Type B pancreatic cell (in vitro differentiated cells): ENCODE data around the gene LAMTOR2. TPM values are rescaled to one million over a fixed set of nuclear protein-coding genes. Genes with fewer than 3 reads are reported as not detected.

Source experiments
- DNase-seq: peaks from one replicate; pipeline ENCODE4 v3.0.0; 2021; ENCODE audit warnings: mixed read lengths; ENCODE audit not compliant: unreplicated experiment; ENCODE audit errors: extremely low spot score
- H3K27ac Mint-ChIP-seq: 2 replicates; pipeline ENCODE4 v1.8.0; 2021; ENCODE audit warnings: mild to moderate bottlenecking, mixed read lengths
- H3K27me3 Mint-ChIP-seq: 2 replicates; pipeline ENCODE4 v1.8.0; 2021; ENCODE audit warnings: mixed read lengths
- H3K36me3 Mint-ChIP-seq: 2 replicates; pipeline ENCODE4 v1.8.0; 2021; ENCODE audit warnings: mixed read lengths
- H3K4me1 Mint-ChIP-seq: one replicate; pipeline ENCODE4 v1.8.0; 2021; ENCODE audit warnings: mixed read lengths; ENCODE audit not compliant: unreplicated experiment
- H3K4me3 Mint-ChIP-seq: 2 replicates; pipeline ENCODE4 v1.8.0; 2021; ENCODE audit warnings: mild to moderate bottlenecking, mixed read lengths
- H3K9me3 Mint-ChIP-seq: 2 replicates; pipeline ENCODE4 v1.8.0; 2021; ENCODE audit warnings: mixed read lengths
- total RNA-seq: library from RNA; stranded (reverse); gene quantifications from 2 replicates; pipeline ENCODE4 v1.2.1, GENCODE V29; 2021; ENCODE audit warnings: low replicate concordance
- TF ChIP-seq, protein P1 (sequence below): fragments of 200-600 bp; sonication (generic); conservative IDR thresholded peaks from 2 replicates; pipeline ENCODE4 v1.5.0; 2021; ENCODE audit warnings: antibody characterized with exemption, mild to moderate bottlenecking

Gene LAMTOR2
- total RNA-seq, 1 donor from 2014 or later = 60.9 TPM

GRCh38 chr1:156053768-156054499 lies 648 bp upstream of the LAMTOR2 start, which contains the start of gene UBQLN4:
Gene UBQLN4 (minus strand): TSS chr1:156053798. CDS start chr1:156053701, 97 bp downstream.
- H3K36me3 Mint-ChIP-seq = peaks cover 8% of the 10 kb centered on the region
- TF ChIP-seq, protein P1, sequence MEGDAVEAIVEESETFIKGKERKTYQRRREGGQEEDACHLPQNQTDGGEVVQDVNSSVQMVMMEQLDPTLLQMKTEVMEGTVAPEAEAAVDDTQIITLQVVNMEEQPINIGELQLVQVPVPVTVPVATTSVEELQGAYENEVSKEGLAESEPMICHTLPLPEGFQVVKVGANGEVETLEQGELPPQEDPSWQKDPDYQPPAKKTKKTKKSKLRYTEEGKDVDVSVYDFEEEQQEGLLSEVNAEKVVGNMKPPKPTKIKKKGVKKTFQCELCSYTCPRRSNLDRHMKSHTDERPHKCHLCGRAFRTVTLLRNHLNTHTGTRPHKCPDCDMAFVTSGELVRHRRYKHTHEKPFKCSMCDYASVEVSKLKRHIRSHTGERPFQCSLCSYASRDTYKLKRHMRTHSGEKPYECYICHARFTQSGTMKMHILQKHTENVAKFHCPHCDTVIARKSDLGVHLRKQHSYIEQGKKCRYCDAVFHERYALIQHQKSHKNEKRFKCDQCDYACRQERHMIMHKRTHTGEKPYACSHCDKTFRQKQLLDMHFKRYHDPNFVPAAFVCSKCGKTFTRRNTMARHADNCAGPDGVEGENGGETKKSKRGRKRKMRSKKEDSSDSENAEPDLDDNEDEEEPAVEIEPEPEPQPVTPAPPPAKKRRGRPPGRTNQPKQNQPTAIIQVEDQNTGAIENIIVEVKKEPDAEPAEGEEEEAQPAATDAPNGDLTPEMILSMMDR = peak; percentile 65
- peak within 1 kb of the TSS; percentile 99 for H3K27ac Mint-ChIP-seq
- DNase-seq = peak; percentile 92
- peaks cover 21% of the 10 kb centered on the region for H3K4me1 Mint-ChIP-seq
- no peaks in the 10 kb centered on the region for H3K9me3 Mint-ChIP-seq
- no peaks in the 10 kb centered on the region for H3K27me3 Mint-ChIP-seq
- H3K4me3 Mint-ChIP-seq = peak within 1 kb of the TSS; percentile 99

DNA sequence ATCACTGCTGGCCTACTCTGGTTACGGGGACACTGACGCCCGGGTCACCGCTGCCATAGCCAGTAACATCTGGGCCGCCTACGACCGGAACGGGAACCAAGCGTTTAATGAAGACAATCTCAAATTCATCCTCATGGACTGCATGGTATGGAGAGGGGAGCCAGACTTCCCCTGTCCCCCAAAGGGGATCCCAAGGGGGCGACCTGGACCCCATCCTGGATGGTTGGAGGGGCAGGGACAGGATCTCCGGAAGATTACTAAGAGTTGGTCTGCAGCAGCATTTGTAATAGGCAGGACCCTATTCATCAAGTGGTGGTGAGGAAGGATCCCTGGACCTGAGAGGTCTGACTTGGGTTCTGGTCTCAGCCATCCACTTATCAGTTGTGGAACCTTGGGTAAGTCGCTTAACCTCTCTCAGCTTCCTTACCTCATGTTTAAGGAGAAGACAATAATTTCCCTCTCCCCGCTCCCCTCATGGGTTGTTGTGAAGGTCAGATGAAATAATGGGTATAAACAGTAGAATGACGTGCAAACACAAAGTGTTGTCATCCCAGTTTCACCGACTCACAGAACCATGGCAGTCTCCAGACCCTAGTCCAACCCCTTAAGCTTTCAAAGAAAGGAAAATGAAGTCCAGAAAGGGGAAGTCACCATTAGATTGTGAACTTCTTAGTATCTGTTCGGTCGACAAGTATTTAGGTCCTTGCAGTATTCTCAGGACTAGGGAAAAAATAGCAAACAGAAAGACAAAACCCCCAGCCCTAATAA lies 883 bp downstream of the LAMTOR2 start:
- Mint-ChIP-seq H3K27ac (peak overlapping the region; percentile 99), H3K9me3 (no peaks in the 10 kb centered on the region), H3K36me3 (peaks cover 3% of the 10 kb centered on the region), H3K4me1 (peaks cover 21% of the 10 kb centered on the region), H3K4me3 (peak overlapping the region; percentile 95), H3K27me3 (no peaks in the 10 kb centered on the region)
- no peak for DNase-seq
- TF ChIP-seq, protein P1 = no peak

DNA sequence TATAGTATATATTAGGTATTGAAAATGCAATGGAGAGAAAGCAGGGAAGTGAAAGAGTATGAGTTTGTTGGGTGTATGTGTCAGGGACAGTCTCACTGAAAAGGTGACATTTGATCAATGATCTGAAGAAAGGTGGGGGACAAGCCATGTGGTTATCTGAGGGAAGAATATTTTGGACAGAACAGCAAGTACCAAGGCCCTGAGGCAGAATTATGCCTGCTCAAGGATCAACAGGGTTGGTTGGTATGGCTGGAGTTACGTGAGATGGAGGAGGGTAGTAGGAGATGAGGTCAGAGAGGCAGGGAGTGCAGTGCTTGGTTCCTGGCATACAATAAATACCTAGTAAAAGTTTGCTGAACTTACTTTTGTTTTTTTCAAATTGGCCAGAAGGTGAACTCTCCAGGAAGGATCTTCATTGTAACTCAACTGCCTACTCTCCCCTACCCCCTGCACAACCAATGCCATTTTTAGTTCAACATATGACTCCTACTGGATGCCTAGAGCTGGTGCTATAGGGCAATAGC lies 1.8 kb downstream of the LAMTOR2 start:
- Mint-ChIP-seq H3K27ac (peak overlapping the region; percentile 52), H3K4me3 (peak overlapping the region; percentile 61)

DNA sequence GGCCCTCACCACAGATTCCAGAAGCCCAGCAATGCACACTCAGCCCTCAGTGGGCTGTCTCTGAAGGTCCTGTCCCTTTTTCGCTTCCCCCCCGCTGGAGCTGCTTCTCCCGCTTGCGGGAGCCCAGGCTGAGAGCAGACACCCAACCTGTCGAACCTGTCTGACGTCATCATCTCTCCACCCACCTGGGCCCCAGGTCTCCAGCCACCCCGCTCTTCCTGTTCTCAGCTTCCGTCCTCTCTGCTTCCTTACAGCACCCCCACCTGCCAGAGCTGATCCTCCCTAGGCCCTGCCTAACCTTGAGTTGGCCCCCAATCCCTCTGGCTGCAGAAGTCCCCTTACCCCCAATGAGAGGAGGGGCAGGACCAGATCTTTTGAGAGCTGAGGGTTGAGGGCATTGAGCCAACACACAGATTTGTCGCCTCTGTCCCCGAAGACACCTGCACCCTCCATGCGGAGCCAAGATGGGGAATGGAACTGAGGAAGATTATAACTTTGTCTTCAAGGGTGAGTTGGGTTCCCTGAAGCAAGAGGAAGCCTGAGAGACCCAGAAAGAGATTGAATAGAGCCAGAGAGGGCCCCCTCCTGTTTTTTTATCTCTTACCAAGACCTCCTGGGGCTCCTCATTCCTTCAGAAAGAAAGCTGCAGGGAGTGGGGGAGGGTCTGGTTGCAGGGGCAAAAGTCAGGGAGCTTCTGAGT lies 6.5 kb downstream of the LAMTOR2 start, which contains the start of gene RAB25:
Gene RAB25 (plus strand): TSS at position 224 of the 700 bp plus-strand sequence. CDS start 241 bp downstream, at position 465.
- no peaks in the 10 kb centered on the region for H3K9me3 Mint-ChIP-seq
- TF ChIP-seq, protein P1 = no peak
- H3K4me1 Mint-ChIP-seq = peaks cover 24% of the 10 kb centered on the region
- no peaks in the 10 kb centered on the region for H3K27me3 Mint-ChIP-seq
- peak within 1 kb of the TSS; percentile 99 for H3K27ac Mint-ChIP-seq
- peaks cover 3% of the 10 kb centered on the region for H3K36me3 Mint-ChIP-seq
- H3K4me3 Mint-ChIP-seq = peak within 1 kb of the TSS; percentile 95
- DNase-seq = no peak

More for the DNA sequence above, 1.8 kb downstream of the LAMTOR2 start:
- Mint-ChIP-seq H3K9me3 (no peaks in the 10 kb centered on the region), H3K4me1 (peaks cover 24% of the 10 kb centered on the region), H3K27me3 (no peaks in the 10 kb centered on the region), H3K36me3 (peaks cover 6% of the 10 kb centered on the region)
- DNase-seq = no peak
- TF ChIP-seq, protein P1 = no peak

DNA sequence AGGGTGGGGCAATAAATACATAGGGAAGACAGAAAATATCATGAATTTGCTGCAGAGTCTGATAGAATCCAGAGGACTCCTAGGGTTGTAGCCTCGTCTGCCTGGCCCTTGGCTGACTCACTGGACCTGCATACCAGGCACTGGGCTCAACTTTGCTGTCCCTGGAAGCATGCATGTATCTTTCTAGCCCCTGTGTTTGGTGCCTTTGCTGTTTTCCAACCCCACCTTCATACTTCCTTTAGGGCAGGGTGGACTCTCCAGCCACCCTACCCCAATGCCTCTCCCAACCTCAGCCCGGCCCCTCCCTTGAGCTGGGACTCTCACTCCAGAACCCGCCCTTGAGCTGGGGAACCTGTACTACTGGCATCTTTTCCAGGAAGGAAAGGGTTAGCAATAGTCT lies 7.6 kb downstream of the LAMTOR2 start:
- H3K4me1 Mint-ChIP-seq = peaks cover 31% of the 10 kb centered on the region
- H3K4me3 Mint-ChIP-seq = peak overlapping the region; percentile 95
- H3K9me3 Mint-ChIP-seq = no peaks in the 10 kb centered on the region
- DNase-seq = no peak
- peaks cover 3% of the 10 kb centered on the region for H3K36me3 Mint-ChIP-seq
- TF ChIP-seq, protein P1 = no peak
- H3K27ac Mint-ChIP-seq = peak overlapping the region; percentile 99
- no peaks in the 10 kb centered on the region for H3K27me3 Mint-ChIP-seq
